ENCODE results near the gene PCYT2. TPM values are rescaled to one million over a fixed set of nuclear protein-coding genes. Genes with fewer than 3 reads are reported as not detected.
"Not testable (repeated sequence)": the region's sequence is repeated elsewhere in the genome, so short reads cannot be mapped to it uniquely, and the experiment has no call there.

Gene PCYT2
- total and polyA plus RNA-seq, 2 donors (not counting 3 experiments of a cell fraction or from before 2014, with no cell fraction given), result 52.0 to 57.1 TPM

DNA sequence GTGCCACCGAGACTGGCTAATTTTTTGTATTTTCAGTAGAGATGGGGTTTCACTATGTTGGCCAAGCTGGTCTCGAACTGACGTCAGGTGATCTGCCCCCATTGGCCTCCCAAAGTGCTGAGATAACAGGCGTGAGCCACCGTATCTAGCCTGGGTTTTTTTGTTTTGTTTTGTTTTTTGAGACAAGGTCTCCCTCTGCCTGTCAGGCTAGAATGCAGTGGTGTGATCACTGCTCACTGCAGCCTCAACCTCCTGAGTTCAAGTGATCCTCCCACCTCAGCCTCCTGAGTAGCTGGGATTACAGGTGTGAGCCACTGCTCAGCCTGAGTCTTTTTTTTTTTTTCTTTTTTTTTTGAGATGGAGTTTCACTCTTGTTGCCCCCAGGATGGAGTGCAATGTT is 42.2 kb upstream of the PCYT2 start:
- H3K4me2 ChIP-seq (ENCODE audit: insufficient read depth, low read length); FAIRE-seq; H2AFZ ChIP-seq (ENCODE audit: low read depth, low read length); intact Hi-C loops (cut with micrococcal nuclease); POLR2A ChIA-PET; H3K9me1 ChIP-seq (replicated peaks; ENCODE audit: control insufficient read depth, extremely low read depth, insufficient read depth, low read length); H3K36me3 ChIP-seq (ENCODE audit: control insufficient read depth in 2 of 2, extremely low read depth in 1 of 2, insufficient read depth in 2 of 2, low read length in 2 of 2); H3K9ac ChIP-seq (replicated peaks; ENCODE audit: extremely low read depth, insufficient read depth, low read length); H4K20me1 ChIP-seq (replicated peaks; ENCODE audit: control insufficient read depth, extremely low read depth, insufficient read depth, low read length); H3K4me1 ChIP-seq (ENCODE audit: control insufficient read depth, extremely low read depth, insufficient read depth, low read length); H3K9me3 ChIP-seq (replicated peaks; ENCODE audit: control insufficient read depth, insufficient read depth, low read length); H3K27me3 ChIP-seq (ENCODE audit: control insufficient read depth in 2 of 2, insufficient read depth in 2 of 2, low read length in 2 of 2); H3K79me2 ChIP-seq (ENCODE audit: control insufficient read depth, insufficient read depth, low read length); dilution Hi-C loops (cut with MboI; ENCODE audit: extremely low pct_ligation_motif_present, low sequenced_read_pairs); DNase-seq (ENCODE audit: low read depth, low spot score); H3K27ac ChIP-seq (ENCODE audit: insufficient read depth, low read depth, low read length); H3K4me3 ChIP-seq (replicated peaks in 1 of 3; ENCODE audit: insufficient read depth in 1 of 3, low read depth in 1 of 3, low read length in 3 of 3); BruUV-seq (replicated peaks): not testable (repeated sequence)
- CTCF ChIA-PET, result interaction anchor here (0.8 to 1.4 kb wide), 3 partner anchors 26 to 68 kb away, joined by 3 to 4 read pairs (median 3); partner anchors contain the start of gene MAFG

DNA sequence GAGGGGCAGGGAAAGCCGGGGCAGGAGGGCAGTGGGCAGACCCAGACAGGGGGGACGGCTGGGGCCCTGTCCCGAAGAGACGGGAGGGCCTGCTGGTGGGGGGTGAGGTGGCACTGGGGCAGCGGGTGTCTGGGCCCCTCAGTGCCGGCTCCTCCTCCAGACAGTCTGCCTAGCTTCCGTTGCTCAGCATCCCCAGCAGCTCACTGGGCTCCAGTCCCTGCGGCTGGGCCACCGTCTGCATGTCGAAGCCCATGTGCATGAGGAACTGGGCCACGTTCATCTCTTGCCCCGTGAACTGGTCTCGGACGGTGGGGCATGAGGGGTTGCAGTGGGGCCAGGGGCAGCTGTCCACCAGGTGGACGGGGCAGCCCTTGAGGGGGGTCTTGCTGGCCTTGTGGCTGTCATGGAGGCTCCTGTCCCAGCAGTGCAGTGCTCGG is 41.6 kb upstream of the PCYT2 start:
- no peak for DNase-seq (ENCODE audit: low read depth, low spot score)
- dilution Hi-C loops (cut with MboI; ENCODE audit: extremely low pct_ligation_motif_present, low sequenced_read_pairs), result no loop called here
- Histone ChIP-seq H3K9me3 (replicated peaks; ENCODE audit: control insufficient read depth, insufficient read depth, low read length) (no peaks in the 10 kb centered on the region), H3K4me1 (ENCODE audit: control insufficient read depth, extremely low read depth, insufficient read depth, low read length) (no peaks in the 10 kb centered on the region), H3K4me2 (ENCODE audit: insufficient read depth, low read length) (no peak overlapping the region), H3K4me3 (replicated peaks in 1 of 3; ENCODE audit: insufficient read depth in 1 of 3, low read depth in 1 of 3, low read length in 3 of 3) (no peak overlapping the region), H3K27me3 (ENCODE audit: control insufficient read depth in 2 of 2, insufficient read depth in 2 of 2, low read length in 2 of 2) (no peaks in the 10 kb centered on the region), H3K79me2 (ENCODE audit: control insufficient read depth, insufficient read depth, low read length) (no peaks in the 10 kb centered on the region), H3K27ac (ENCODE audit: insufficient read depth, low read depth, low read length) (no peak overlapping the region), H3K9ac (replicated peaks; ENCODE audit: extremely low read depth, insufficient read depth, low read length) (no peak overlapping the region), H4K20me1 (replicated peaks; ENCODE audit: control insufficient read depth, extremely low read depth, insufficient read depth, low read length) (no peaks in the 10 kb centered on the region), H3K36me3 (ENCODE audit: control insufficient read depth in 2 of 2, extremely low read depth in 1 of 2, insufficient read depth in 2 of 2, low read length in 2 of 2) (no peaks in the 10 kb centered on the region), H2AFZ (ENCODE audit: low read depth, low read length) (no peak overlapping the region), H3K9me1 (replicated peaks; ENCODE audit: control insufficient read depth, extremely low read depth, insufficient read depth, low read length) (no peaks in the 10 kb centered on the region)
- ChIA-PET POLR2A (no interaction called here), CTCF (interaction anchor here (0.8 to 1.4 kb wide), 2 partner anchors 25 to 67 kb away, joined by 3 to 4 read pairs; partner anchors contain the start of gene MAFG)
- no peak for FAIRE-seq
- no TSS peak for BruUV-seq (replicated peaks)
- TF ChIP-seq FOS (IDR thresholded peaks at IDR 0.05; ENCODE audit: borderline replicate concordance, insufficient read depth, low read length) (no peak), GATA2 (IDR thresholded peaks at IDR 0.05; ENCODE audit: insufficient read depth, insufficient read length, low read depth, low read length) (no peak), POLR2A (IDR thresholded peaks at IDR 0.05; ENCODE audit: low read depth, low read length) (no peak), MYC (IDR thresholded peaks at IDR 0.05; ENCODE audit: low read depth, low read length) (no peak), POLR2AphosphoS5 (IDR thresholded peaks at IDR 0.05; ENCODE audit: insufficient read depth, low read depth, low read length) (no peak), EZH2 (IDR thresholded peaks at IDR 0.05; ENCODE audit: borderline replicate concordance, low read depth, low read length, severe bottlenecking) (no peak), JUN (IDR thresholded peaks at IDR 0.05; ENCODE audit: borderline replicate concordance, insufficient read depth, insufficient read length, low read depth) (no peak)
- TF ChIP-seq, protein P1, sequence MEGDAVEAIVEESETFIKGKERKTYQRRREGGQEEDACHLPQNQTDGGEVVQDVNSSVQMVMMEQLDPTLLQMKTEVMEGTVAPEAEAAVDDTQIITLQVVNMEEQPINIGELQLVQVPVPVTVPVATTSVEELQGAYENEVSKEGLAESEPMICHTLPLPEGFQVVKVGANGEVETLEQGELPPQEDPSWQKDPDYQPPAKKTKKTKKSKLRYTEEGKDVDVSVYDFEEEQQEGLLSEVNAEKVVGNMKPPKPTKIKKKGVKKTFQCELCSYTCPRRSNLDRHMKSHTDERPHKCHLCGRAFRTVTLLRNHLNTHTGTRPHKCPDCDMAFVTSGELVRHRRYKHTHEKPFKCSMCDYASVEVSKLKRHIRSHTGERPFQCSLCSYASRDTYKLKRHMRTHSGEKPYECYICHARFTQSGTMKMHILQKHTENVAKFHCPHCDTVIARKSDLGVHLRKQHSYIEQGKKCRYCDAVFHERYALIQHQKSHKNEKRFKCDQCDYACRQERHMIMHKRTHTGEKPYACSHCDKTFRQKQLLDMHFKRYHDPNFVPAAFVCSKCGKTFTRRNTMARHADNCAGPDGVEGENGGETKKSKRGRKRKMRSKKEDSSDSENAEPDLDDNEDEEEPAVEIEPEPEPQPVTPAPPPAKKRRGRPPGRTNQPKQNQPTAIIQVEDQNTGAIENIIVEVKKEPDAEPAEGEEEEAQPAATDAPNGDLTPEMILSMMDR (IDR thresholded peaks at IDR 0.05; ENCODE audit: extremely low read depth in 1 of 2, insufficient read depth in 1 of 2, low read depth in 1 of 2, low read length in 2 of 2), result no peak
- TF ChIP-seq, protein P2, sequence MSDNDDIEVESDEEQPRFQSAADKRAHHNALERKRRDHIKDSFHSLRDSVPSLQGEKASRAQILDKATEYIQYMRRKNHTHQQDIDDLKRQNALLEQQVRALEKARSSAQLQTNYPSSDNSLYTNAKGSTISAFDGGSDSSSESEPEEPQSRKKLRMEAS (IDR thresholded peaks at IDR 0.05; ENCODE audit: insufficient read depth, insufficient read length), result no peak
- intact Hi-C loops (cut with micrococcal nuclease), result no loop called here

All from endothelial cell of umbilical vein (primary cell).